ENCODE results near the gene ABCA13. TPM values are rescaled to one million over a fixed set of nuclear protein-coding genes. Genes with fewer than 3 reads are reported as not detected.
A peak's percentile ranks its signal among the peaks of the same experiment; 100 is the strongest.

The ABCA13 gene
- total RNA-seq, 1 donor from 2014 or later = 7.6 TPM

DNA sequence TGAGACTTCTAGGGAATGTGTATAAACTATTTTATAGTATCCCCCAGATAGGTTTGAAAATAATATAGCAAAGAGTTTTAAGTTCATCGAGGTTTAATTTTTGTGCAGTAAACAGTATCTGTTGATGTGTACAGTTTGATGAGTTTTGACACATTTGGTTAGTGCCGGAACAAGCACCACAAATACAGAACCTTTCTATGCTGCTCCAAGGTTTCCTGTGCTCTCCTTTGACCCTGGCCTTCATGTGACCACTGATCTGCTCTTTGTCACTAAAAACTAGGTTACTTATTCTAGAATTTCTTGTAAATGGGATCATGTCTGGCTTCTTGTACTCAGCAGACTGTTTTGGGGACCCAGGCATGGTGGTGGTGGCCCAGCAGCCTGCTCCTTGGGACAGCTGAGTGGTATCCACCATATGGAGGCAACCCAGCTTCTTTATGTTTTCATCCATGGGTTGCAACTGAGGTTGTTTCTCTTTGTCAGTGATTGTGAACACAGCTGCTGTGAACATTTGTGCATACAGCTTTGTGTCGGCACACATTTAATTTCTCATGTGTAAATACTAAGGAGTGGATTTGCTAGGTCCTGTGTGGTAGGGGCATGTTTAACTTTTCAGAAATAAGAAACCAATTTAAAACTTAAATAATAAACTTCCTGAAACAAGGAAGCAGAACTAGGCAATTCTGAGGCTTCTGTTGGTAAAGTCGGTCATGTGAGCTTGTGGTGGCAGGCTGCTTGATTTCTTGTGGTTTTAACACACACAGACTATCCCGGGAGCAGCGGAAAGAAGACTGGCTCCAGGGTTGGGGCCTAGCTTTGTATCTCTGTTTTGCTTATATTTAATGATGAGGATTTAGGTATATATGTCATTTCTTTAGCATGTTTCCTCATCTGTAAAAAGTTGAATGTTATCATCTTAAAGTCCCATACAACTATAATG is 219.4 kb downstream of the ABCA13 start:
- DNase-seq (ENCODE audit: low spot score) = no peak
- peak; percentile 50 for ATAC-seq
- intact Hi-C loops (cut with DNase I) = no loop called here

DNA sequence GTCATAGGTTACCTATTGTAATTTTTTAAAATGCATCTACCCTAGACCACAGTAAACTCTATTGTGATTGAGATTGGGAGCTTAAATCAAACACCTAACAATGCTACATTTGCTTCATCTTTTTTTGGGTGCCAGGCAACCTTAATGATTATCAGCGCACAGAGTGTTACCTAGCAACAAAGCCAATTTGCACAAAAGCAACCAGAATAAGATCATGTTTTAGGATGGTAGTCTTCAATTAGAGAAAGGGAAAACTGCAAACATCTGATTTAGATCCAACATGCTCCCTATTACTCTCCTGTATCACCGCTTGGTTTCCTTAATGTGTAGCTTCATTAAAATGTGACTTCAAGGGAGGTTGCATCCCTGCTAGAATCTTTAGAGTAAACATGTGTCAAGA is 226.9 kb downstream of the ABCA13 start:
- DNase-seq (ENCODE audit: low spot score) (no peak), ATAC-seq (no peak)
- intact Hi-C loops (cut with DNase I) = no loop called here

GRCh38 chr7:48402721-48403120 is 231.5 kb downstream of the ABCA13 start:
- ATAC-seq (no peak), DNase-seq (ENCODE audit: low spot score) (no peak)
- intact Hi-C loops (cut with DNase I) = no loop called here

- intact Hi-C loops (cut with DNase I) = no loop called here
- ATAC-seq (no peak), DNase-seq (ENCODE audit: low spot score) (no peak)
Measured at GRCh38 chr7:48408731-48409130, 237.5 kb downstream of the ABCA13 start.

DNA sequence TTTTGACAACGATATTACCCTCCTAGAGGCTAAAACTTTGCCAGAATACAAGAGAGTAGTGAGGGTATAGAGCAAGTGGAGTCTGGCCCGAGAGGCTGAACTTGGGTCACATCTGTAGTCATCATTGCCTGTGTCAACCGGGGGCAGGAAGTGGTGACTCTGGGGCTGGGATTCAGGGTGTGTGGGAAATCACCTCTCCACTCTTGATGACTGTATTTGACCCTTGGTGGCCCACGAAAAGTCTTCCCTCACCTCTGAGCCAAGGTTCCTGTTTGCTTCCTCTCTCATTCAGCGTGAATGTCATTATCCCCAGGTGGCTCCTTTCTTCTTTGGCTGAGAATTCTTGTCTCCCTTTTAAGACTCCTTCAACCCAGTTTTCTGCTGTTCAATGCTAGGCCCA is 240.4 kb downstream of the ABCA13 start:
- ATAC-seq (no peak), DNase-seq (ENCODE audit: low spot score) (no peak)
- intact Hi-C loops (cut with DNase I) = no loop called here

DNA sequence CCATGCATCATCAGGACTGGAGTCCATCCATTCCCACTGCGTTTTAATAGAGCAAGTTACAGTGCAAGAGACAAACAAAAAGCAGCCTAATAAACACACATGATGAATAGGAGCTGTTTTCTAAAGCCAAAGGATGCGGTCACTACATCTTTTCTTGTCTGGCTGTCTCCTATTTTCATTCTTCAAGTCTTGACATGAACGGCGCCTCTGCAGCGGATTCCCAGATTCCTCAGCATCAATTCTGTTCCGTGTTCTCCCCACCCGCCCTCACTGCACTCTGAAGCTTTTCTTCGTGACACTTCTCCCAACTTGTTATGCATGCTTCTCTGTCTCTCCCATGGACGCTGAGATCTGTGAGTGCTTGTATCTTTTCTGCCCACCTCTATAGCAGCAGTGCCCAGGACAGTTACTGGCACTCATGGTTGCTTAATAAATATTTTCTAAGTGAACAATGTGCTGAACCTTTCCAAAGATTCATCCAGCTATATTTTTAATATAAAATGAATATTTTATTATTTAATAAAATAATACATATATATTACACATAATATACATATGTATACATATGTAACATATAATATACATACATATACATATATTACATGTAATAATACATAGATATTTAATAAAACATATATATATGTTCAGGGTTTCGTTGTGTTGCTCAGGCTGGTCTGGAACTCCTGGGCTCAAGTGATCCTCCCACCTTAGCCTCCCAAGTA is 242.9 kb downstream of the ABCA13 start:
- ATAC-seq = no peak
- intact Hi-C loops (cut with DNase I) = no loop called here
- no peak for DNase-seq (ENCODE audit: low spot score)

DNA sequence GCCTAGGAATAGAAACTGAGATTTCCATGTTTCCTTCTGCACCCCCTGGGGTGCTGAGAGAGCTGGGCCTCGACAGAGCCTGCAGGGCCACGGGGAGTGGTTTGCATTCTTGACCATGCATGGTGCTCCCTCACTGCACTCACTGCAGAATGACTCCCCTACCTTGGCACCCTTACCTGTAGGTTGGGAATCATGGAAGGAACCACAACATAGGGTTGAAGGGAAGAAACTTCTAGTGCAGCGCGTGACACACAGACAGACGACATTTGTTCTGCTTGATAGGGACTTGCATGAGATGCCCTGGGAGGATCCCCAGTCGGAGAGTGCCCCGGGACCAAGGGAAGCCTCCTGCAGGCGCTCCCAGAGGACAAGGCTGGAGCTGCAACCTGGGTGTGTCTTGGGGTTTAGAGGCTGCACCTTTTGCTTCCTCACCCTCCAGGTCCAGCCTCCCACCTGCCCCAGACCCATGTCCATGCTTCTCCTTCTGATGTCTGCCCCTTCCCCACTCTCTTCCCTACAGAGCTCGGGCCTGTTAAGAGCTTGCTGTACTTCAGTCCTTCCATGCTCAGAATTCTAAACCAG is 245.2 kb downstream of the ABCA13 start:
- no peak for DNase-seq (ENCODE audit: low spot score)
- intact Hi-C loops (cut with DNase I) = no loop called here

DNA sequence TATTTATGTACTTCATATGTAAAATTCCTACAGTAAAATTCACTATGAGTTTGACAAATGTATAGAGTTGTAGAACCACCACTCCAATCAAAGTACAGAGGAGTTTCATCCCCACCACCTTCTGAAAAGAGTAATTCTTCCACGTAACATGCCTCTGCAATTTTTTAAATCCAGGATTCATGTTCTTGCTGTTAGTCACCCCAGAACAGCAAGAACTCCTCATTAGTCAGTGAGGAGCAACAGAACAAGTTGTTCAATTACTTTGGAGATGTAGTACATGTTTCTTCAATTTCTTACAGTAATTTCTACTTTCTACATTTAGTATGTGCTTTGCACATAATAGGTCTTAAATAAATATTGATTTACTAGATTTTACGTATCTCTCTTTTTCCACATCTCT is 248.1 kb downstream of the ABCA13 start:
- intact Hi-C loops (cut with DNase I) = no loop called here
- no peak for ATAC-seq
- DNase-seq (ENCODE audit: low spot score) = no peak

More for the DNA sequence above, 245.2 kb downstream of the ABCA13 start:
- ATAC-seq = no peak

DNA sequence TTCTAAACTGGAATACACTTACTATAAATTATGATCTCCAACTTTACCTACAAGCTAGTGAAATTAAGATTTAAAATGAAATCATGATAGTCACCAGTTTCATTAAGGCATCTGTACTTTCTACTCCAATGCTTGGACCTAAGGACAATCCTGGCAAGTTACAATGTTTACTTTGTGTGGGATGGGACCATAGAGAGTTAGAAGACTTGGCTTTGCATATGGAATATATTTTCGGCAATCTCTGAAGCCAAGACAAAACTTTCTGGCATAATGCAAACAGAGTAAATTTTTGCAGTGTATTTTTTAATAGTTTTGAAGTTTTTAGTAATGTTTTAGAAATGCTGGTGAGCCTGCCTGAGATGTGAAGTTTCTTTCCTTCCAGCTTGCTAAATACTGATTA is 248.9 kb downstream of the ABCA13 start:
- intact Hi-C loops (cut with DNase I) = no loop called here
- DNase-seq (ENCODE audit: low spot score) (no peak), ATAC-seq (no peak)

- ATAC-seq (no peak), DNase-seq (ENCODE audit: low spot score) (no peak)
- intact Hi-C loops (cut with DNase I) = no loop called here
Measured at GRCh38 chr7:48421357-48421756, 250.1 kb downstream of the ABCA13 start.

GRCh38 chr7:48424731-48425130 is 253.5 kb downstream of the ABCA13 start:
- intact Hi-C loops (cut with DNase I) = no loop called here
- ATAC-seq = no peak
- DNase-seq (ENCODE audit: low spot score) = no peak

GRCh38 chr7:48426331-48426965 is 255.2 kb downstream of the ABCA13 start:
- ATAC-seq (no peak), DNase-seq (ENCODE audit: low spot score) (no peak)
- intact Hi-C loops (cut with DNase I) = no loop called here

GRCh38 chr7:48426966-48427555 is 255.8 kb downstream of the ABCA13 start:
- no peak for DNase-seq (ENCODE audit: low spot score)
- no peak for ATAC-seq
- intact Hi-C loops (cut with DNase I) = no loop called here

- no peak for ATAC-seq
- intact Hi-C loops (cut with DNase I) = no loop called here
- no peak for DNase-seq (ENCODE audit: low spot score)
Measured at GRCh38 chr7:48427671-48428070, 256.4 kb downstream of the ABCA13 start.

DNA sequence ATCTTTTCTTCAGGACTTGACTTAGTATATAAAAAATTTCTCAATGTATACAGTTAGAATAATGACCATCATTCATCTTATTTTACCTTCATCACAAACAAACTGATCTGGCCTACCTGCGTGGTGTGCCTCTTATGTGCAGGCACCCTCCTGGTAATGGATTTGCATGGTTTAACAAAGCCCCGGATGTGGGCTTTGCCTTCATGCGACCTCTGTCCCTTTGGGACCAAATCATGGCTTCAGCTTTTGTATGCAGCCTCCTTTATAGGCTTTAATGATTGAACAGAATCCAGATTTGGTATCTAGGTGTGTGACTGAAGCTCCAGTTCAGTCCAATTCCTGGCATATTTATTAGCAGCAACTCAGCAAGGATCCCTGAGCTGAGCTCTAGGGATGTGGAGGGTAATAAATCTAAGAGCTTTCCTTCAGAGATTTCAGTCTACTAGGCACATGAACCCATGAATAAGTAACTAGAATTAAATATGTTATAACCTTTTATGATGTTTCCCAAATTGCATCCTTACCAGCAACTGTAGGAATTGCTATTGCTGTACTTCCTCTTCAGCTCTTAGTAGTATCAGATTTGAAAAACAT is 256.9 kb downstream of the ABCA13 start:
- ATAC-seq (no peak), DNase-seq (ENCODE audit: low spot score) (no peak)
- intact Hi-C loops (cut with DNase I) = no loop called here

GRCh38 chr7:48429117-48429516 is 257.9 kb downstream of the ABCA13 start:
- intact Hi-C loops (cut with DNase I) = no loop called here
- ATAC-seq (no peak), DNase-seq (ENCODE audit: low spot score) (no peak)

DNA sequence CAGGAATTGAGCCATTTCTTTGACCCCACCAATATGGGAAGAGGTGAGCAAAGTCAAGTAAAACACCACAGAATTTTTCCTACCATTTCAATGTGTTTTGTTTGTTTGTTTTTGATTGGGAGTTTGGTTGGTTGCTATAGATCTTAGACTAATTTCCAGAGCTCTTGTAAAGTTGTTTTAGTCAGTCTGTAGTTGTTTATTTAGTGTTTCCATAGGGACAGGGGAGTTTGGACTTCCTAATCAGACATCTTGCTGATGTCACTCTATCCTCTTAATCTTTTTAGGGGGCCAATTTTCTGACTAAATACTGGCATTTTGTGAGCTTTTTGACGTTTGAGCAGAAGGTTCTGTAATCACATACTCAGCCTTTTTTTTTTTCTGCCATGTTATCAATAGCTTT is 266.9 kb downstream of the ABCA13 start:
- no peak for ATAC-seq
- DNase-seq (ENCODE audit: low spot score) = no peak
- intact Hi-C loops (cut with DNase I) = no loop called here

DNA sequence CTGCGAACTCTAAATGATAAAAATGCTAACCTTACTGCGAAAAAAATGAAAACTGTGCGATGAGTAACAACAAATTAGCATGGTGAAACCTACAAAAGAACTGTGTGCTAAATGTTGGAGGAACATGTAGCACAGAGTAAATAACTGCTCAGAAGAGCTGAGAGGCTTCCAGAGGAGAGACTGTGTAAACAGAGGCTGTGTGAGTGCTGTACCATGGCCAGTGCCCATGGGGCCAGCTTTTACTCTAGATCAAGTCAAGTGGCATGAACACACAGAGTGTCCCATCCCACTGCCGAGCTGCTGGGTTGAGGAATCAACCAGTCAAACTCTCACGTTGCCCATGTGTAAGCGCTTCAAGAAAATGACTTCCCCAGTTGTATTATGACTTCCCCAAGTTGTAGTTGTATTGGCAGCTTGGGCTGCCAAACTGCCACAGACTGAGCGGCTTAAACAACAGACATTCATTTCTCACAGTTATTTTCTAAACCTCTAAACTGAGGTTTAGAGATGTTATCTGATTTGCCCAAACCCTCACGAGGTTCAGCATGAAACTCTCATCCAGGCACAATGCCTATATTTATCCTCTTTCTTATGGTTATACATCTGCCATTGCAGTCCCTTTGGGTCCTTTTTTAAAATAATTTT is 270.7 kb downstream of the ABCA13 start:
- no peak for ATAC-seq
- intact Hi-C loops (cut with DNase I) = no loop called here
- no peak for DNase-seq (ENCODE audit: low spot score)
